HepG2 (cell line): ENCODE measurements around the gene ATP5MK. TPM values are rescaled to one million over a fixed set of nuclear protein-coding genes. Genes with fewer than 3 reads are reported as not detected.

ENCODE experiments used
- DR1 ChIP-seq: sonication (generic); formaldehyde crosslinking; IDR thresholded peaks from 2 replicates; pipeline ENCODE4 v1.8.0; 2021; ENCODE audit warnings: mild to moderate bottlenecking, missing genetic modification reagents, inconsistent platforms
- HIVEP1 ChIP-seq: sonication (generic); formaldehyde crosslinking; IDR thresholded peaks from 2 replicates; pipeline ENCODE4 v1.4.0; 2020; ENCODE audit warnings: mild to moderate bottlenecking, missing genetic modification reagents
- HNF4A ChIP-seq: sonication (generic); formaldehyde crosslinking; IDR thresholded peaks from 2 replicates; pipeline ENCODE4 v1.4.0; 2020; ENCODE audit warnings: missing genetic modification reagents
- MAX ChIP-seq: IDR thresholded peaks from 2 replicates; pipeline ENCODE4 v1.6.1; 2012; ENCODE audit warnings: inconsistent platforms
- MAZ ChIP-seq, 2 experiments: sonication (generic) in 1 of 2; formaldehyde crosslinking in 1 of 2; IDR thresholded peaks; 2 replicates each; pipeline versions ENCODE4 v1.5.0 to v1.6.1; 2012 to 2020; ENCODE audit warnings: low read depth in 2 of 2, mild to moderate bottlenecking in 2 of 2, borderline replicate concordance in 1 of 2, improper control_type of control experiment in 1 of 2, low read length in 1 of 2, missing genetic modification reagents in 1 of 2, moderate library complexity in 1 of 2
- MIER3 ChIP-seq: IDR thresholded peaks from 2 replicates; pipeline ENCODE4 v1.6.1; 2016; ENCODE audit warnings: missing compliant biosample characterization, borderline replicate concordance
- NFIC ChIP-seq: IDR thresholded peaks from 2 replicates; pipeline ENCODE4 v1.6.1; 2012; ENCODE audit warnings: mild to moderate bottlenecking, low read length, inconsistent platforms
- NKX3-1 ChIP-seq: sonication (generic); formaldehyde crosslinking; IDR thresholded peaks from 2 replicates; pipeline ENCODE4 v1.5.0; 2020; ENCODE audit warnings: missing genetic modification reagents
- PAX8 ChIP-seq: sonication (generic); formaldehyde crosslinking; IDR thresholded peaks from 2 replicates; pipeline ENCODE4 v1.8.0; 2022; ENCODE audit warnings: mild to moderate bottlenecking, missing genetic modification reagents, borderline replicate concordance
- SSRP1 ChIP-seq: IDR thresholded peaks from 2 replicates; pipeline ENCODE4 v1.6.1; 2016; ENCODE audit warnings: control low read depth
- STAT5B ChIP-seq: sonication (generic); formaldehyde crosslinking; IDR thresholded peaks from 2 replicates; pipeline ENCODE4 v1.4.0; 2020; ENCODE audit warnings: missing genetic modification reagents
- TSC22D2 ChIP-seq: sonication (generic); formaldehyde crosslinking; IDR thresholded peaks from 2 replicates; pipeline ENCODE4 v1.5.1; 2020; ENCODE audit warnings: missing genetic modification reagents, mild to moderate bottlenecking, borderline replicate concordance
- ZEB1 ChIP-seq: IDR thresholded peaks from 2 replicates; pipeline ENCODE4 v1.6.1; 2012; ENCODE audit warnings: mild to moderate bottlenecking, low read depth, inconsistent platforms; ENCODE audit not compliant: insufficient replicate concordance
- ZNF180 ChIP-seq: sonication (generic); formaldehyde crosslinking; IDR thresholded peaks from 2 replicates; pipeline ENCODE4 v1.4.0; 2020; ENCODE audit warnings: low read depth, missing genetic modification reagents, borderline replicate concordance
- ZNF317 ChIP-seq: sonication (generic); formaldehyde crosslinking; IDR thresholded peaks from 2 replicates; pipeline ENCODE4 v1.5.0; 2020; ENCODE audit warnings: mild to moderate bottlenecking, missing genetic modification reagents
- ZNF549 ChIP-seq: sonication (generic); formaldehyde crosslinking; IDR thresholded peaks from 2 replicates; pipeline ENCODE4 v1.5.0; 2020; ENCODE audit warnings: missing genetic modification reagents
- ZNF572 ChIP-seq: sonication (generic); formaldehyde crosslinking; IDR thresholded peaks from 2 replicates; pipeline ENCODE4 v1.5.1; 2020; ENCODE audit warnings: mild to moderate bottlenecking, missing genetic modification reagents
- ZNF580 ChIP-seq: IDR thresholded peaks from 2 replicates; pipeline ENCODE4 v1.6.1; 2016; ENCODE audit warnings: low read depth, borderline replicate concordance
- ZNF589 ChIP-seq: sonication (generic); formaldehyde crosslinking; conservative IDR thresholded peaks from 2 replicates; pipeline ENCODE4 v1.8.0; 2022; ENCODE audit warnings: mild to moderate bottlenecking, moderate library complexity, missing genetic modification reagents
- ZSCAN22 ChIP-seq: sonication (generic); formaldehyde crosslinking; IDR thresholded peaks from 2 replicates; pipeline ENCODE4 v1.4.0; 2020; ENCODE audit warnings: mild to moderate bottlenecking, missing genetic modification reagents
- polyA plus RNA-seq, 8 experiments: library from polyadenylated mRNA; depleted of rRNA in 3 of 8; stranded (reverse) in 7 of 8; unstranded in 1 of 8; fragments of >200 nt; fragmentation: Illumina TruSeq in 4 of 8; extraction: Trizol in 4 of 8; gene quantifications; 2 replicates each; pipeline versions ENCODE4 v1.2.1 to v1.2.3, GENCODE V29; 2011 to 2016; ENCODE audit warnings: low read depth in 4 of 8, missing spikeins in 1 of 8, mixed read lengths in 1 of 8; ENCODE audit not compliant: insufficient read depth in 1 of 8
- total RNA-seq, 5 experiments: library from RNA; depleted of rRNA; stranded (reverse); fragments of >200 nt; fragmentation: Illumina TruSeq; extraction: Trizol; gene quantifications; 2 replicates each; pipeline ENCODE4 v1.2.3, GENCODE V29; 2016; ENCODE audit warnings: low read depth in 1 of 5
- TF ChIP-seq, protein P1 (sequence below): sonication (generic); formaldehyde crosslinking; IDR thresholded peaks from 2 replicates; pipeline ENCODE4 v1.4.0; 2020; ENCODE audit warnings: missing genetic modification reagents
- TF ChIP-seq, protein P2 (sequence below): sonication (generic); formaldehyde crosslinking; IDR thresholded peaks from 2 replicates; pipeline ENCODE4 v1.5.0; 2020; ENCODE audit warnings: missing genetic modification reagents
- TF ChIP-seq, protein P3 (sequence below): sonication (generic); formaldehyde crosslinking; IDR thresholded peaks from 2 replicates; pipeline ENCODE4 v1.4.0; 2020; ENCODE audit warnings: missing genetic modification reagents

Gene ATP5MK
- total and polyA plus RNA-seq, 2 of the 13 experiments (the other 11 are each of a cell fraction or from before 2014, with no cell fraction given) = 312 to 517 TPM

DNA sequence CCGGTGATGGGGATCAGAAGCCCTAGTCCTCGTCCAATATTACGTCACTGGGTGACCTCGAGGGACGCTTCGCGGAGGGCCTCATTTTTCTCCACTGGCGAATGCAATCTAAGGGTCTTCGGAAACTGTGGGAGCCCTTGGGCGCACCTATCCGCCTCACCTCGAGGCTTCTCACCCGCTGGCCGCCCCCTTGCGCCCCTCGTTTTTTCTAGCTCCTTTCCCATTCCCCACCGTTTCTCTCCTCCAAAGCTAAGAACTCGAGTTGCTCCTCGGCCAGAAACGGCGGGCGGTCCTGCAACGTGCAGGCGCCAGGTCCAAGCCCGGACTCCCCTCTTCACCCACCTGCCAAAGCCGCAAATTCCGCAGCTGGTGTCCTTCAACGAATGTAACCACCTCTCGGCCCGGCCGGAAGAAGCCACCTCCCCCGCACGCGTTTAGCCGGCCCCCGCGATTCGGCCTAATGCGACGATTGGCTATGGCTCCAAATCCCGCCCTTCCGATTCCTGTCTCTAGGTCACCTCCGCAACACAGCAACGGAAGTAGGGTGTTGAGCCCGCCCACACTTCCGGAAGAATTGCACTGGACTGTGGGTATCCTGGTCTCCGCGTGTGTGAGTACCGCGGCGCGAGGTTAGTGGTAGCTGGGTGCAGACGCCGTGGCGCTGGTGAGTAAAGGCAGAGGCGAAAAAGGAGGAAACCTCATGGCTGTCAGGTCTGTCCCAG is at the start of gene ATP5MK, which contains the start of gene PDCD11 (continued):
- TF ChIP-seq, protein P1, sequence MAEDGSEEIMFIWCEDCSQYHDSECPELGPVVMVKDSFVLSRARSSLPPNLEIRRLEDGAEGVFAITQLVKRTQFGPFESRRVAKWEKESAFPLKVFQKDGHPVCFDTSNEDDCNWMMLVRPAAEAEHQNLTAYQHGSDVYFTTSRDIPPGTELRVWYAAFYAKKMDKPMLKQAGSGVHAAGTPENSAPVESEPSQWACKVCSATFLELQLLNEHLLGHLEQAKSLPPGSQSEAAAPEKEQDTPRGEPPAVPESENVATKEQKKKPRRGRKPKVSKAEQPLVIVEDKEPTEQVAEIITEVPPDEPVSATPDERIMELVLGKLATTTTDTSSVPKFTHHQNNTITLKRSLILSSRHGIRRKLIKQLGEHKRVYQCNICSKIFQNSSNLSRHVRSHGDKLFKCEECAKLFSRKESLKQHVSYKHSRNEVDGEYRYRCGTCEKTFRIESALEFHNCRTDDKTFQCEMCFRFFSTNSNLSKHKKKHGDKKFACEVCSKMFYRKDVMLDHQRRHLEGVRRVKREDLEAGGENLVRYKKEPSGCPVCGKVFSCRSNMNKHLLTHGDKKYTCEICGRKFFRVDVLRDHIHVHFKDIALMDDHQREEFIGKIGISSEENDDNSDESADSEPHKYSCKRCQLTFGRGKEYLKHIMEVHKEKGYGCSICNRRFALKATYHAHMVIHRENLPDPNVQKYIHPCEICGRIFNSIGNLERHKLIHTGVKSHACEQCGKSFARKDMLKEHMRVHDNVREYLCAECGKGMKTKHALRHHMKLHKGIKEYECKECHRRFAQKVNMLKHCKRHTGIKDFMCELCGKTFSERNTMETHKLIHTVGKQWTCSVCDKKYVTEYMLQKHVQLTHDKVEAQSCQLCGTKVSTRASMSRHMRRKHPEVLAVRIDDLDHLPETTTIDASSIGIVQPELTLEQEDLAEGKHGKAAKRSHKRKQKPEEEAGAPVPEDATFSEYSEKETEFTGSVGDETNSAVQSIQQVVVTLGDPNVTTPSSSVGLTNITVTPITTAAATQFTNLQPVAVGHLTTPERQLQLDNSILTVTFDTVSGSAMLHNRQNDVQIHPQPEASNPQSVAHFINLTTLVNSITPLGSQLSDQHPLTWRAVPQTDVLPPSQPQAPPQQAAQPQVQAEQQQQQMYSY (CRISPR knock-in tag) = no peak
- TF ChIP-seq MAZ (IDR thresholded peaks at IDR 0.05; ENCODE audit: borderline replicate concordance, low read depth, low read length) = peak; percentile 56; the same call in 1 of the 2 replicates
- TF ChIP-seq MAZ (CRISPR knock-in tag; IDR thresholded peaks at IDR 0.05; ENCODE audit: low read depth) = peak; percentile 77
- TF ChIP-seq ZSCAN22 (CRISPR knock-in tag) = no peak
- peak; percentile 83; the same call in 1 of the 2 replicates for TF ChIP-seq ZNF580 (CRISPR knock-in tag)
- TF ChIP-seq PAX8 (CRISPR knock-in tag) = peak; percentile 47; the same call in 1 of the 2 replicates
- peak; percentile 86; the same call in 1 of the 2 replicates for TF ChIP-seq MIER3
- TF ChIP-seq, protein P2, sequence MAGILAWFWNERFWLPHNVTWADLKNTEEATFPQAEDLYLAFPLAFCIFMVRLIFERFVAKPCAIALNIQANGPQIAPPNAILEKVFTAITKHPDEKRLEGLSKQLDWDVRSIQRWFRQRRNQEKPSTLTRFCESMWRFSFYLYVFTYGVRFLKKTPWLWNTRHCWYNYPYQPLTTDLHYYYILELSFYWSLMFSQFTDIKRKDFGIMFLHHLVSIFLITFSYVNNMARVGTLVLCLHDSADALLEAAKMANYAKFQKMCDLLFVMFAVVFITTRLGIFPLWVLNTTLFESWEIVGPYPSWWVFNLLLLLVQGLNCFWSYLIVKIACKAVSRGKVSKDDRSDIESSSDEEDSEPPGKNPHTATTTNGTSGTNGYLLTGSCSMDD (CRISPR knock-in tag) = no peak
- peak; percentile 23; the same call in 1 of the 2 replicates for TF ChIP-seq ZNF317 (CRISPR knock-in tag)
- no peak for TF ChIP-seq NFIC
- TF ChIP-seq, protein P3, sequence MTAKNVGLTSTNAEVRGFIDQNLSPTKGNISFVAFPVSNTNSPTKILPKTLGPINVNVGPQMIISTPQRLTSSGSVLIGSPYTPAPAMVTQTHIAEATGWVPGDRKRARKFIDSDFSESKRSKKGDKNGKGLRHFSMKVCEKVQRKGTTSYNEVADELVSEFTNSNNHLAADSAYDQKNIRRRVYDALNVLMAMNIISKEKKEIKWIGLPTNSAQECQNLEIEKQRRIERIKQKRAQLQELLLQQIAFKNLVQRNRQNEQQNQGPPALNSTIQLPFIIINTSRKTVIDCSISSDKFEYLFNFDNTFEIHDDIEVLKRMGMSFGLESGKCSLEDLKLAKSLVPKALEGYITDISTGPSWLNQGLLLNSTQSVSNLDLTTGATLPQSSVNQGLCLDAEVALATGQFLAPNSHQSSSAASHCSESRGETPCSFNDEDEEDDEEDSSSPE (CRISPR knock-in tag) = peak; percentile 77
- TF ChIP-seq ZNF549 (CRISPR knock-in tag) = no peak
- no peak for TF ChIP-seq STAT5B (CRISPR knock-in tag)
- TF ChIP-seq ZEB1 = peak; percentile 40
- no peak; the same call in 1 of the 2 replicates for TF ChIP-seq ZNF572
- TF ChIP-seq MAX = peak; percentile 98
- peak; percentile 78; the same call in 1 of the 2 replicates for TF ChIP-seq NKX3-1
- TF ChIP-seq ZNF589 = peak; percentile 83; the same call in 1 of the 2 replicates
- TF ChIP-seq TSC22D2 (CRISPR knock-in tag) = no peak
- peak; percentile 82 for TF ChIP-seq DR1 (CRISPR knock-in tag)
- TF ChIP-seq ZNF180 = 0 out of 2 replicates have a peak, but pooled peaks have one; percentile 48
- peak; percentile 60; the same call in 1 of the 2 replicates for TF ChIP-seq HIVEP1
- TF ChIP-seq HNF4A (CRISPR knock-in tag) = no peak
- TF ChIP-seq SSRP1 (CRISPR knock-in tag) = no peak
